OCI-LY3 (cell line): Measurements from ENCODE around the gene JMJD8.

ENCODE experiments used
- H2AFZ ChIP-seq: fragments of 200-600, 300-600 bp; shearing (Covaris generic); 2 replicates; pipeline ENCODE4 v1.6.0; 2014; ENCODE audit warnings: antibody characterized with exemption, low read depth, low read length
- H3K27ac ChIP-seq: fragments of 200-600, 300-600 bp; sonication (generic); 2 replicates; pipeline ENCODE4 v1.5.1; 2014; ENCODE audit warnings: mild to moderate bottlenecking, low read length, moderate library complexity, mixed read lengths
- H3K27me3 ChIP-seq: fragments of 200-600, 300-600 bp; sonication (generic); 2 replicates; pipeline ENCODE4 v1.6.1; 2014; ENCODE audit warnings: low read depth, low read length, mixed read lengths
- H3K36me3 ChIP-seq: fragments of 200-600, 300-600 bp; sonication (generic); replicated peaks from 2 replicates; pipeline ENCODE3; 2014; ENCODE audit warnings: low read depth, low read length, mixed read lengths
- H3K4me1 ChIP-seq: fragments of 300-600, 200-600 bp; sonication (generic); 2 replicates; pipeline ENCODE4 v1.6.1; 2014; ENCODE audit warnings: low read length, mixed read lengths
- H3K4me2 ChIP-seq: fragments of 200-600, 300-600 bp; sonication (generic); 2 replicates; pipeline ENCODE4 v1.6.1; 2014; ENCODE audit warnings: low read length, mixed read lengths
- H3K4me3 ChIP-seq: fragments of 300-600, 200-600 bp; sonication (generic); 2 replicates; pipeline ENCODE4 v1.5.1; 2014; ENCODE audit warnings: antibody characterized with exemption, mild to moderate bottlenecking, low read length, moderate library complexity
- H3K79me2 ChIP-seq: fragments of 300-600, 200-600 bp; shearing (Covaris generic); 2 replicates; pipeline ENCODE4 v1.6.1; 2014; ENCODE audit warnings: mild to moderate bottlenecking, low read length, mixed read lengths
- H3K9ac ChIP-seq: fragments of 300-600, 200-600 bp; shearing (Covaris generic); 2 replicates; pipeline ENCODE4 v1.6.0; 2014; ENCODE audit warnings: mild to moderate bottlenecking, low read length, moderate library complexity
- H3K9me3 ChIP-seq: fragments of 200-600, 300-600 bp; shearing (Covaris generic); 2 replicates; pipeline ENCODE4 v1.6.1; 2014; ENCODE audit warnings: low read length, mixed read lengths; ENCODE audit not compliant: insufficient read depth
- H4K20me1 ChIP-seq: fragments of 200-600, 300-600 bp; sonication (generic); 2 replicates; pipeline ENCODE4 v1.6.1; 2016; ENCODE audit warnings: low read length, mixed read lengths; ENCODE audit not compliant: insufficient read depth
- EZH2phosphoT487 ChIP-seq: fragments of 200-600 bp; shearing (Covaris generic); IDR thresholded peaks from 2 replicates; pipeline ENCODE4 v1.6.1; 2018; ENCODE audit warnings: antibody characterized with exemption, mixed run types, low read depth
- TF ChIP-seq, protein P1 (sequence below): fragments of 200-600, 300-600 bp; sonication (generic); IDR thresholded peaks from 2 replicates; pipeline ENCODE4 v1.5.1; 2014; ENCODE audit warnings: antibody characterized with exemption, low read length, low read depth

Gene JMJD8

GRCh38 chr16:661184-661821, 22.8 kb downstream of the JMJD8 start:
- no peak overlapping the region for H3K9ac ChIP-seq
- TF ChIP-seq, protein P1, sequence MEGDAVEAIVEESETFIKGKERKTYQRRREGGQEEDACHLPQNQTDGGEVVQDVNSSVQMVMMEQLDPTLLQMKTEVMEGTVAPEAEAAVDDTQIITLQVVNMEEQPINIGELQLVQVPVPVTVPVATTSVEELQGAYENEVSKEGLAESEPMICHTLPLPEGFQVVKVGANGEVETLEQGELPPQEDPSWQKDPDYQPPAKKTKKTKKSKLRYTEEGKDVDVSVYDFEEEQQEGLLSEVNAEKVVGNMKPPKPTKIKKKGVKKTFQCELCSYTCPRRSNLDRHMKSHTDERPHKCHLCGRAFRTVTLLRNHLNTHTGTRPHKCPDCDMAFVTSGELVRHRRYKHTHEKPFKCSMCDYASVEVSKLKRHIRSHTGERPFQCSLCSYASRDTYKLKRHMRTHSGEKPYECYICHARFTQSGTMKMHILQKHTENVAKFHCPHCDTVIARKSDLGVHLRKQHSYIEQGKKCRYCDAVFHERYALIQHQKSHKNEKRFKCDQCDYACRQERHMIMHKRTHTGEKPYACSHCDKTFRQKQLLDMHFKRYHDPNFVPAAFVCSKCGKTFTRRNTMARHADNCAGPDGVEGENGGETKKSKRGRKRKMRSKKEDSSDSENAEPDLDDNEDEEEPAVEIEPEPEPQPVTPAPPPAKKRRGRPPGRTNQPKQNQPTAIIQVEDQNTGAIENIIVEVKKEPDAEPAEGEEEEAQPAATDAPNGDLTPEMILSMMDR = no peak; the same call in 1 of the 2 replicates
- TF ChIP-seq EZH2phosphoT487 = no peak
- H3K36me3 ChIP-seq = peaks cover 4% of the 10 kb centered on the region
- no peak overlapping the region for H3K27ac ChIP-seq
- 0 out of 2 replicates have a peak overlapping the region, but pooled peaks have one; percentile 12 for H3K4me2 ChIP-seq
- H3K9me3 ChIP-seq = no peaks in the 10 kb centered on the region
- H3K4me1 ChIP-seq = peaks cover 3% of the 10 kb centered on the region; the same call in 1 of the 2 replicates
- H4K20me1 ChIP-seq = no peaks in the 10 kb centered on the region
- no peak overlapping the region for H3K4me3 ChIP-seq
- H3K27me3 ChIP-seq = no peaks in the 10 kb centered on the region
- no peak overlapping the region for H2AFZ ChIP-seq
- no peaks in the 10 kb centered on the region for H3K79me2 ChIP-seq

DNA sequence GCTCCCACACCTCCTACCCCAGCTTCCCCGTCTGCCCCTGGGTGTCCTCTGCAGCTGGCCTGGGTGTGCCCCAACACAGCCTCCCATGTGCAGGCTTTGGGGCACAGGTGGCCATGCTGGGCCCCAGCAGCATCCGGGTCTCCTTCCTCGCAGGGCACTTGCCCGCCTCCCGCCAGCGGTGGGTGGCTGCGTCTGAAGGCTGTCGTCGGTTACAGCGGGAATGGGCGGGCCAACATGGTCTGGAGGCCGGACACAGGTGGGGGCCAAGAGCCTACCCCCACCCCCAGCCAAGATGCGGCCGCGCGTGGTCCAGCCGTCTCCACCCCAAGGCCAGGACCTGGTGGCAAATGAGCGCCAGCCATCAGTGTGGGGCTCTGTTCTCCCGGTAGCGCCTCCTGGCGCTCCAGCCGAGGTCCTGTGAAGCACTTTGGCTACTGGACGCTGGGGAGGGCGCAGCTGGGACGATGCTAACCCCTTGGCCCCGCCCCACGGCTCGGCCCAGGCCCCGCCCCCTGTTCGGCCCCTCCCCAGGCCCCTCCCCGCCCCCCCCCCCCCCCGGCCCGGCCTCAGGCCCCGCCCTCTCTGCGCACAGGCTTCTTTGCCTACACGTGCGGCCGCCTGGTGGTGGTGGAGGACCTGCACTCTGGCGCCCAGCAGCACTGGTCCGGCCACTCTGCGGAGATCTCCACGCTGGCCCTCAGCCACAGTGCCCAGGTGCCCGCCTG, 23.5 kb downstream of the JMJD8 start:
- peaks cover 4% of the 10 kb centered on the region for H3K36me3 ChIP-seq
- H3K4me3 ChIP-seq = no peak overlapping the region
- H3K9me3 ChIP-seq = no peaks in the 10 kb centered on the region
- peaks cover 3% of the 10 kb centered on the region; the same call in 1 of the 2 replicates for H3K4me1 ChIP-seq
- 0 out of 2 replicates have a peak overlapping the region, but pooled peaks have one; percentile 12 for H3K4me2 ChIP-seq
- no peaks in the 10 kb centered on the region for H3K79me2 ChIP-seq
- H3K9ac ChIP-seq = no peak overlapping the region
- no peak overlapping the region for H3K27ac ChIP-seq
- H4K20me1 ChIP-seq = no peaks in the 10 kb centered on the region
- TF ChIP-seq, protein P1 = peak; percentile 25
- no peak for TF ChIP-seq EZH2phosphoT487
- H2AFZ ChIP-seq = no peak overlapping the region
- H3K27me3 ChIP-seq = no peaks in the 10 kb centered on the region

GRCh38 chr16:660132-660458, 24.0 kb downstream of the JMJD8 start:
- Histone ChIP-seq H3K27me3 (no peaks in the 10 kb centered on the region), H3K9ac (no peak overlapping the region), H3K4me3 (no peak overlapping the region), H4K20me1 (no peaks in the 10 kb centered on the region), H3K9me3 (no peaks in the 10 kb centered on the region), H3K27ac (no peak overlapping the region), H3K4me2 (no peak overlapping the region), H3K36me3 (peaks cover 4% of the 10 kb centered on the region), H2AFZ (no peak overlapping the region), H3K79me2 (no peaks in the 10 kb centered on the region), H3K4me1 (peaks cover 3% of the 10 kb centered on the region; the same call in 1 of the 2 replicates)
- TF ChIP-seq EZH2phosphoT487 = no peak
- TF ChIP-seq, protein P1 = no peak

DNA sequence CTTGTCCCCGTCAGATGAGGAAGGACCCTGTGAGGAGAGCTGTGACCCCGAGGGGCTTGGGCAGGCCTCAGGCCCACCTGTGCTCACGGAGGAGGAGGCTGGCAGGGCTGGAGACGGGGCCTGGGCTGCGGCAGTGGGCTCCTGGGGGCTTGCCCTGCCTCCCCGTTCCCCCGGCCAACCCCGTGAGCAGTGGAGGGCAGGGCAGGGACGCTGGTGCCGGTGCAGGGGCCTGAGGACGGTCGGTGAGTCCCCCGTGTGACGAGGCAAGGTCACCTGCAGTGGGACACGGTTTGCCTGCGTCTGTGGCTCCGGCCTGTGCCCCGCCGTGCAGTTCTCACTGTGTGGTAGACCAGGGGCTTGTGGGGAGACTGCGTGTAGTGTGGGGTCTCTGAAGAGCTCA, 24.5 kb downstream of the JMJD8 start:
- no peaks in the 10 kb centered on the region for H3K9me3 ChIP-seq
- no peaks in the 10 kb centered on the region for H3K79me2 ChIP-seq
- H2AFZ ChIP-seq = no peak overlapping the region
- H3K4me1 ChIP-seq = peaks cover 3% of the 10 kb centered on the region; the same call in 1 of the 2 replicates
- no peak overlapping the region for H3K4me3 ChIP-seq
- no peaks in the 10 kb centered on the region for H3K27me3 ChIP-seq
- no peak overlapping the region for H3K4me2 ChIP-seq
- no peak overlapping the region for H3K27ac ChIP-seq
- TF ChIP-seq, protein P1 = no peak
- peaks cover 4% of the 10 kb centered on the region for H3K36me3 ChIP-seq
- no peak overlapping the region for H3K9ac ChIP-seq
- H4K20me1 ChIP-seq = no peaks in the 10 kb centered on the region
